ELR (cell line): ENCODE results near the gene FAM163A.

Experiments
- DNase-seq: peaks from one replicate; pipeline ENCODE4 v3.0.0-alpha.2; 2015; ENCODE audit warnings: low read depth

FAM163A gene

DNA sequence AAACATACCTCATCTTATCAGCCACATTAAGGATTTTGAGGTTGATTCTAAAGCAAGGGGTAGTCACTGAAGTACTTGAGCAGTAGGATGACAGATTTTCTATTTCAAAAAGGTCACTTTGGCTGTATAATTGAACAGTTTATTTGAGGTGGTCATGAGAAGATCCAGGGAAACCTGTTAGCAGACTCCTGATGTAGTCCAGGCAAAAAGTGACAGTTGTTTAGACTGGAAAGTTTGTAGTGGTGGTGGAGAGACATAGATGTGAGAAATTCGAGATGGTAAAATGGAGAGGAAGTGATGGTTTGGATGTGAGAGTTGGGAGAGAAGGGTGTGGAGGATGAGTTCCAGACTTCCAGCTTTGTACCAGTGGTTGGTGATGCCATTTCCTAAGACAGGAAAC, 7.5 kb downstream of the FAM163A start:
- no peak for DNase-seq

DNA sequence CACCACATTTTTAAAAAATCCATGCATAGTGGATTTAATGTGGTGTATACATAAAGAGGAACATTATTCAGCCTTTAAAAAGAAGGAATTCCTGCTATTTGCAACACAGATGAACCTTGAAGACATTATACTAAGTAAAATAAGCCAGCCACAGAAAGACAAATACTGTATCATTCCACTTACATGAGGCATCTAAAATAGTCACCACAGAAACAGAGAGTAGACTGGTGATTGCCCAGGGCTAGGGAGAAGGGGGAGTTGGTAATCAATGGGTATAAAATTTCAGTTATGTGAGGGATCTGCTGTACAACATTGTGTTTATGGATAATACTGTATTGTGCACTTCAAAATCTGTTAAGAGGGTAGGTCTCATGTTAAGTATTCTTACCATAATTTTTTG, 10.0 kb downstream of the FAM163A start:
- DNase-seq, result peak; percentile 38

DNA sequence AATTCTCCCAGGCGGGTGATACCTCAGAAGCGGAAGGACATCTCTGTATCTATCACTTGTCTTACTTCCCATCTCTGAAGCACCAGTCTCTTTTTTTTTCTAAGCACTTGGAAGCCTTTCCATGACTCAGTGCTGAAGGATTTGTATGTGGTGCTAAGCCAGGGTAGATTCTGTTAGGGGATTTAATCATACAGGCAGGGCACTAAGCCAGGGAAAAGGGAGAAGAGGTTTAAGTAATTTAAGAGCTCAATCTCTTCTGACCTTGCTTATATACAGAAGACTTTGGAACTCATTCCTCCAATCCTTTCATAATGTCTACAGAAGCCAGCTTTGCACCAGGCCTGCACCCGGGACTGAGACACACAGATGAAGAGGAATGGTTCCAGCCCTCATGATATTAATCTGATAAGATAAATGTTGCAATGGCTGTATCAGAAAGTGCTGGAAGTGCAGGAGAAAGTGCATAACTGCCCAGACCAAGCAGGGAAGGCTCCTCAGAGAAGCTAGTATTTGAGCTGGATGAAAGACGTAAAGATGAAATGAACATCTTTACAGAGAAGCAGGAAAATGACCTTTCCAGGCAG, 11.0 kb downstream of the FAM163A start:
- peak; percentile 78 for DNase-seq

DNA sequence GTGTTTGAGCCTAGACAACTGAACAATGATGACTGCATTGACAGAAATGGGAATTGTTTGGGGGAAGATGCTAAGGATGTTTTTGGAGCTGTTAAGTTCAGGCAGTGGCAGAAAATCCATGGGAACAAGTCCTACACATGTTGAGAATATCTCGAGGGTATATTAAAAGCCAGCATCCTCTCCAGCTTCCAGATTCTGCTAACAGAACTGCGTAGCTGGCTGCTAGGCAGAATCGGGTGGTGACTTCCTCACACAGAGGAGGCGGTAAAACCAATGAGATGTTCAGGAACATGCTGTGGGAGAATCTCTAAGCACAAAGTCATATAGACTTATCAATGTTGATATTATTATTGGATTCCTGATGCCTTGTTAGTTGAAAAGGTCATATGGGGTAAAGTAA, 14.8 kb downstream of the FAM163A start:
- DNase-seq, result no peak

- DNase-seq, result no peak
Measured at GRCh38 chr1:179760521-179760920, 17.4 kb downstream of the FAM163A start.

DNA sequence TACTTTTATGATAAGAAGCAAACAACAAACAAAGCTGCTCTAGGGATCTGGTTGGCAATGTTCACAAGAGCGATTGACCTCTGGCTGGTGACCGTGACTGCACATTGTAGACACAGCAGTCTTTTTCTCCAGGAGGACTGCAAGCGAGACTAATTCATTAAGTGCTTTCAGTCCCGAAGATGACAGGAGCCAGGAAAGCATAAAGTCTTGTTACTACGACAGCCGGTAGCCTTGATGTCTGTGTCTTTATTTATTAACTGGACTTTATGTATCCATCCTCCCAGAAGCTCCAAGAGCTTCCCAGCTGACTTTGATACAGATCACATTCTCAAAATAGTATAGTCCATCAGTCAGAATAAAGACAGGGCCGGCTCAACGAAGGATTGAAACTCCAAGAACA, 18.2 kb downstream of the FAM163A start:
- DNase-seq, result no peak

- no peak for DNase-seq
Measured at GRCh38 chr1:179761846-179762640, 19.0 kb downstream of the FAM163A start.

GRCh38 chr1:179767177-179767581, 24.1 kb downstream of the FAM163A start:
- DNase-seq, result no peak

GRCh38 chr1:179767996-179768395, 24.9 kb downstream of the FAM163A start:
- DNase-seq, result no peak

DNA sequence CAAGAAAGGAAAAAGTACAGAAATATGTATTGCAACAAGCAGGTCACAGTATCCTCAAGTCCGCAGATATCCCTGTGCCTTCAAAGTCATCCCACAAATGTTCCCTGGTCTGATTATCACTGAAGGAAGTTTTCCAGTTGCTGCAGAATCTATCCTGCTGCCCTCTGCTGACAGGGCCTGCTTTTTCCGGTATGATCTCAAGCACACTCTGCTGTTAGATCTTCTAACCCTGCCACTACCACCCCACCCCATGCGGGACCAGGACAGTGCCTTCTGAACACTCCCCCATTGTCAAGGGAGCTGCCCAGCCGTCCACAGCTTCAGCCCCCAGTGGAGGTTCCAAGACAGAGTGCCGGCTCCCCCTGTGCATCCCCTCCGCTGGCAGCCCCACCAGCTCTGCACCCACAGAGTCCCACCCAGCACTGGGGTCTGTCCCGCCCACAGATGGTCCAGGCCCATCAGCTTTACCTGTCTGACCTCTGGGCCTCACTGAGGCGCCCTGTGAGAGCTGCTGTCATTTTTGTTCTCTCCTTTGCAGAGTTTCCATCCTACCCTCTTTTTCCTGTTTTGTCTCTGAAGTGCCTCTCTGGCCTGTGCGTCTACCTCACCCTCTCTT, 27.9 kb downstream of the FAM163A start:
- DNase-seq, result peak; percentile 8

GRCh38 chr1:179773264-179773663, 30.2 kb downstream of the FAM163A start:
- no peak for DNase-seq

DNA sequence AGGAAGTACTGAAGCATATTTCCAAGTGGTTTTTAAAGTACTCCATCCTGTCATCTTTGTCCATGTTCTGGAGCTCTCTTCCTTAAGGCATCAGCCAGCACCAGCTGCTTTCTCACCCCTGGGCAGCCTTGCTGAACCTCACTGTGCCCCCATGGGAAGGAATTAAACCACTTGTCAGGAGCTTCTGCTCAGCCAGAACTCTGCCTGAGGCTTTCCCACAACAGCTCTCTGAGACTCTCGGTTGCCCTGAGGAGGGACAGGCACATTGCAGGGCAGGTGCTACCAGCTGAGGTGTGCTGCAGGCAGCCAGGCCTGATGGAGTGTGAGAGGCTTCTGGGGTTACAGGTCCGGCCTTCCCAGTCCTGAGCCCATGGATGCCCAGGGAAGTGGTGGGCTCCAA, 30.9 kb downstream of the FAM163A start:
- no peak for DNase-seq

- DNase-seq, result no peak
Measured at GRCh38 chr1:179774566-179774965, 31.5 kb downstream of the FAM163A start.

GRCh38 chr1:179775009-179775408, 31.9 kb downstream of the FAM163A start:
- DNase-seq, result no peak

GRCh38 chr1:179776831-179777230, 33.7 kb downstream of the FAM163A start:
- no peak for DNase-seq

- no peak for DNase-seq
Measured at GRCh38 chr1:179777731-179778130, 34.6 kb downstream of the FAM163A start.

- DNase-seq, result no peak
Measured at GRCh38 chr1:179779645-179780272, 36.7 kb downstream of the FAM163A start.

DNA sequence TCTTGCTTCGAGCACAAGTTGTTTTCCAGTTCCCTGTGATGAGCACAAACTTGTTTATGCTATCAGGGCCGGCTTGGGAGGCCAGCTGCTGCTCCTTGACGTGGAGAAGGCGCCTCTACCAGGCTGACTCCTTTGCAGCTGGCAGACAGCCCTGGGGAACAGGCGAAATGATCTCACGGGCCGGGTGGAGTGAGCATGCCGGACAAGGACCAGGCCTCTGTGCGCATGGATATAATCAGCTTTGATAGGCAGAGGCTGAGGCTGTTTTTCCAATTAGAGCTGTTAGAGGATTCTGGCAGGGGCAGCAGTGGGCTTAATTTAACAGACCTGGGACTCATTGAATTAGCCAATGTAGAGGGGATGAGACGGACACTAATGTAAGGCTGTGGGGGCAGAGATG, 38.9 kb downstream of the FAM163A start:
- peak; percentile 8 for DNase-seq

DNA sequence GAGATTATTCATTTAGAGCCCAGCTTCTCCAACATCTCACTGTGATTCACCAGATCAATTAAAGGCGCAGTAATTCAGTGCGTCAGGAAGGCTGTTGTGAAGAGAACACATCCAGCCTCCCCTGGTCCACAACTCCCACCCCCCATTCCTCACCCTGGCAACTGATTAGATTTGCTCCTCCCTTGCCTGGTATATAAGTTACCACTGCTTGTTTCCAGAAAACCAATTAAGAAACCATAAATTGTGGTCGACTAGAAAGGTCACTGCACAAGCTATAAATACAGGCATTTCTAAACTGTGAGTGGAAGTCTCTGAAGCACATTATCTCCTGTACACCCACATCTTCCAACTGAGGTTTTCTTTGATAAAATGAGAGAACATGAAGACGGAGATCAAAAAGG, 41.9 kb downstream of the FAM163A start:
- no peak for DNase-seq

GRCh38 chr1:179785728-179786127, 42.6 kb downstream of the FAM163A start:
- no peak for DNase-seq

DNA sequence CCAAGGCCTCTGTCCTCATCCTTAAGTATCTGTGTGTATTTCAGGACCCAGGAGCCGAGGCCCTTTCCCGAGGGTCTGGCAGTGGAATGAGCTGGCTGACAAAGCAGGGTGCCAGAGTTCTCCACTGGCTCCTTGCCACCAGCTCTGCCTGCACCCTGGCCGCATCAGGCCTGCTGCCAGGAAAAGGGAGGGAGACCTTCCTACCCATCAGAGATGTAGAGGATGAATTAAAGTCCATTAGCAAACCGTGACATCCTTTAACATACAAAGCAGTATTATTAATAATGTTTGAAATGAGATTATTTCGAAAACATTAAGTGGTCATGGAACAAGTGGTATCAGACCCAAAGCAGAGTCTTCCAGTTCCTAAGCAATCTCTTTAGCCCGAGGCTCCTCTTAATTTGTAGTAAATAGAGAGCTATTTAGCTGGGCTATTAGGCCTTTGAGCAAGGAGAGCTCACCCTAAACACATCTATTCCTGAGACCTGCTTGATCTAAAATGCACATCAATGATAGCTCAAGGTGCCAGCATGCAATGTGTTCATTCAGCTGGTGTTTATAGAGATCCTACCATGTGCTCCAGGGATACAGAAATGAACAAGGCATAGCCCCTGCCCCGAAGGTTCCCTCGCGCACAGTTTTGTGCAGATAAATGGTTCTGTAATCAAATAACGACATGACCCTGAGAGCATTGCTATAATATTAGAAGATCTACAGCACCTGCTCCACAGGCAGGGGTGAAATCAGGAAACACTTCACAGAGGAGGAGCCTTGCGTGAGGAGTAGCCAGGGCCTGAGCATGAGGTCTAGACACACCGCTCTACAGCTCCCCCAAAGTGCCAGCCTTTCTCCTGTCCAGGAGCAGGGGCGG, 44.0 kb downstream of the FAM163A start:
- DNase-seq, result no peak

- no peak for DNase-seq
Measured at GRCh38 chr1:179788259-179788658, 45.2 kb downstream of the FAM163A start.
